Neuronal stem cell (in vitro differentiated cells): ENCODE data around the gene TMEM86B.
A peak's percentile ranks its signal among the peaks of the same experiment; 100 is the strongest.

Source experiments
- DNase-seq: peaks from one replicate; pipeline ENCODE4 v3.0.0-alpha.2; 2013; ENCODE audit warnings: low spot score
- H2AFZ ChIP-seq: one replicate; pipeline ENCODE4 v1.6.1; 2013; ENCODE audit warnings: mild to moderate bottlenecking, low read length, inconsistent platforms
- H2AK5ac ChIP-seq: 2 replicates; pipeline ENCODE4 v1.6.1; 2013; ENCODE audit warnings: low read depth, mild to moderate bottlenecking, inconsistent platforms, low read length, moderate library complexity, mixed read lengths
- H2BK120ac ChIP-seq: 2 replicates; pipeline ENCODE4 v1.6.1; 2013; ENCODE audit warnings: low read depth, mild to moderate bottlenecking, inconsistent platforms, low read length, moderate library complexity, mixed read lengths
- H2BK12ac ChIP-seq: one replicate; pipeline ENCODE4 v1.6.1; 2013; ENCODE audit warnings: low read length, inconsistent platforms
- H2BK15ac ChIP-seq: 2 replicates; pipeline ENCODE4 v1.6.1; 2013; ENCODE audit warnings: mild to moderate bottlenecking, low read length, inconsistent platforms, mixed read lengths
- H2BK5ac ChIP-seq: one replicate; pipeline ENCODE4 v1.6.1; 2013; ENCODE audit warnings: inconsistent platforms, mild to moderate bottlenecking, low read length, moderate library complexity
- H3K14ac ChIP-seq: one replicate; pipeline ENCODE4 v1.6.1; 2013; ENCODE audit warnings: low read length, inconsistent platforms
- H3K18ac ChIP-seq: 2 replicates; pipeline ENCODE4 v1.6.1; 2013; ENCODE audit warnings: low read length, inconsistent platforms
- H3K23ac ChIP-seq: 2 replicates; pipeline ENCODE4 v1.6.1; 2013; ENCODE audit warnings: low read depth, mild to moderate bottlenecking, mixed read lengths, low read length, inconsistent platforms; ENCODE audit not compliant: poor library complexity
- H3K27ac ChIP-seq: replicated peaks from 3 replicates; pipeline ENCODE4 v1.5.1; 2013; ENCODE audit warnings: low read length, inconsistent platforms
- H3K27me3 ChIP-seq, 3 experiments: 2 replicates each; pipeline ENCODE4 v1.6.1; 2013; ENCODE audit warnings: low read length in 3 of 3, mild to moderate bottlenecking in 2 of 3, inconsistent platforms in 1 of 3, low read depth in 1 of 3, mixed read lengths in 1 of 3, moderate library complexity in 1 of 3; ENCODE audit not compliant: control insufficient read depth in 3 of 3, insufficient read depth in 3 of 3
- H3K36me3 ChIP-seq, 2 donors: replicated peaks in 1 of 2; 2 replicates each; pipeline ENCODE4 v1.6.1; 2013; ENCODE audit warnings: low read length in 2 of 2; ENCODE audit not compliant: control insufficient read depth in 2 of 2, insufficient read depth in 2 of 2
- H3K4ac ChIP-seq: 2 replicates; pipeline ENCODE4 v1.6.1; 2013; ENCODE audit warnings: inconsistent platforms, mild to moderate bottlenecking, low read length, moderate library complexity
- H3K4me1 ChIP-seq, 2 donors: 1 replicate in 1 of 2; 2 replicates in 1 of 2; pipeline ENCODE4 v1.6.1; 2013; ENCODE audit warnings: low read length in 2 of 2, low read depth in 1 of 2; ENCODE audit not compliant: control insufficient read depth in 2 of 2, insufficient read depth in 1 of 2
- H3K4me2 ChIP-seq: one replicate; pipeline ENCODE4 v1.6.1; 2013; ENCODE audit warnings: mild to moderate bottlenecking, low read length, inconsistent platforms; ENCODE audit not compliant: insufficient read depth, poor library complexity, severe bottlenecking
- H3K4me3 ChIP-seq, 2 donors: 2 replicates each; pipeline ENCODE4 v1.5.1; 2013; ENCODE audit warnings: low read length in 2 of 2, mild to moderate bottlenecking in 2 of 2, inconsistent platforms in 1 of 2, moderate library complexity in 1 of 2
- H3K79me1 ChIP-seq: one replicate; pipeline ENCODE4 v1.6.1; 2013; ENCODE audit warnings: low read depth, mild to moderate bottlenecking, inconsistent platforms, low read length, moderate library complexity
- H3K9ac ChIP-seq: one replicate; pipeline ENCODE4 v1.6.1; 2013; ENCODE audit warnings: mild to moderate bottlenecking, low read depth, low read length, inconsistent platforms; ENCODE audit not compliant: poor library complexity
- H3K9me3 ChIP-seq, 2 donors: replicated peaks in 1 of 2; 2 replicates each; pipeline versions ENCODE3 to v1.6.1; 2013; ENCODE audit warnings: low read length in 2 of 2, mild to moderate bottlenecking in 2 of 2, inconsistent platforms in 1 of 2, low read depth in 1 of 2, mixed read lengths in 1 of 2, moderate library complexity in 1 of 2; ENCODE audit not compliant: control insufficient read depth in 2 of 2, insufficient read depth in 1 of 2
- H4K8ac ChIP-seq: one replicate; pipeline ENCODE4 v1.6.1; 2013; ENCODE audit warnings: low read depth, mild to moderate bottlenecking, inconsistent platforms, low read length, moderate library complexity
- H4K91ac ChIP-seq: one replicate; pipeline ENCODE4 v1.6.1; 2013; ENCODE audit warnings: low read length, low read depth, mild to moderate bottlenecking, inconsistent platforms; ENCODE audit not compliant: poor library complexity
- whole genome bisulfite sequencing, 2 donors: extraction: QIAGEN DNeasy Blood & Tissue Kit; methylation state at CpG; one replicate each; pipeline ENCODE4 v1.1.7; 2013; ENCODE audit warnings: missing lambda C conversion rate in 2 of 2, mixed read lengths in 1 of 2; ENCODE audit not compliant: insufficient read length in 2 of 2, insufficient replicate concordance in 1 of 2; ENCODE audit errors: extremely low coverage in 2 of 2; 5-methylcytosine and 5-hydroxymethylcytosine counted together

The TMEM86B gene

DNA sequence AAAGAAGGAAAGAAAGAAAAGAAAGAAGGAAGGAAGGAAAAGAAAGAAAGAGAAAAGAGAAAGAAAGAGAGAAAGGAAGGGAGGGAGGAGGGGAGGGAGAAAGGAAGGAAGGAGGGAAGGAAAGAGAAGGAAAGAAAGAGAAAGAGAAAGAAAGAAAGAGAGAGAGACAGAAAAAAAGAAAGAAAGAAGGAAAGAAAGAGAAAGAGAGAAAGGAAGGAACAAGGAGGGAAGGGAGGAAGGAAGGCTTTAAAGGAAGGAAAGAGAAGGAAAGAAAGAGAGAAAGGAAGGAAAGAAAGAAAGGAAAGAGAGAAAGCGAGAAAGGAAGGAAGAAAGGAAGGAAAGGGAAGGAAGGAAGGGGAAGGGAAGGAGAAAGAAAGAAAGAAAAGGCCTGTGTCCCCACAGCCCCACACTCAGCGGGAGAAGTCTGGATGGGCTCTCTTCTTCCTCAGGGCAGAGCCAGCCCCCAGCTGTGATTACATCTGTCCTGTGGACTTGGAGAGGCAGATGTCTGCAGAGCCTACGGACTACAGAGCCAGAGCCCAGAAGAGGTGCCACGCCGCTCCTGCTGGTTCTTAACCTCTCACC lies 28.9 kb downstream of the TMEM86B start:
- Histone ChIP-seq H3K4ac (no peak overlapping the region), H3K27me3 (peaks cover 0 to 2% (median 0%) of the 10 kb centered on the region in 3 experiments), H3K4me2 (no peak overlapping the region), H3K9me3 (no peaks in the 10 kb centered on the region), H3K14ac (no peak overlapping the region), H3K36me3 (no peaks in the 10 kb centered on the region), H3K23ac (no peak overlapping the region), H3K18ac (no peak overlapping the region), H2BK120ac (no peak overlapping the region), H3K79me1 (no peaks in the 10 kb centered on the region), H2BK12ac (no peak overlapping the region), H3K4me3 (no peak overlapping the region), H3K27ac (no peak overlapping the region), H3K9ac (no peak overlapping the region), H2AFZ (no peak overlapping the region), H2BK5ac (no peak overlapping the region), H2AK5ac (no peak overlapping the region), H4K91ac (no peak overlapping the region), H4K8ac (no peak overlapping the region), H3K4me1 (peaks cover 0 to 4% of the 10 kb centered on the region in 2 donors), H2BK15ac (no peak overlapping the region)
- WGBS, 2 donors: no CpG with 5 or more reads among the region's 5 CpGs
- no peak for DNase-seq

DNA sequence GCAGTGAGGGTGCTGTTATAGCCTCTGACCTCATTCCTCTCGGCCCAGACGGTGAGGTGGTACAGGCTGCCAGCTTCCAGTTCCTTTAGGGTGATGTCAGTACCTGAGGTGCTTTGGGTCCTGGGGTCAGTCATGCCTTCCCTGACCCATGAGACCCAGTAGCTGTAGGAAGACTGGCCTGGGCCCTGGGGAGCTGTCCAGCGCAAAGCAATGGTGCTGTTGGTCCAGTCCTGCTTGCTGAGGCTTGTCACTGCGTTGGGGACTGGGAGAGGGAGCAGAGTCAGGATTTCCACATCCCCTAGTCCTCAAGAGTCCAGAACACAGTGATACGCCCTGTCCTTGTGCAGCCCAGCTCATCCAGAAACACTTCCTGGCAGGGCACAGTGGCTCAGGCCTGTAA lies 29.9 kb downstream of the TMEM86B start:
- Histone ChIP-seq H4K8ac (no peak overlapping the region), H3K9me3 (no peaks in the 10 kb centered on the region), H3K27me3 (peaks cover 0 to 2% (median 0%) of the 10 kb centered on the region in 3 experiments), H3K18ac (no peak overlapping the region), H3K27ac (no peak overlapping the region), H3K4ac (no peak overlapping the region), H2BK12ac (no peak overlapping the region), H3K4me1 (peaks cover 0 to 4% of the 10 kb centered on the region in 2 donors), H3K36me3 (no peaks in the 10 kb centered on the region), H2BK5ac (no peak overlapping the region), H2AK5ac (no peak overlapping the region), H2BK120ac (no peak overlapping the region), H3K9ac (no peak overlapping the region), H3K23ac (peak overlapping the region; percentile 73), H3K4me3 (no peak overlapping the region), H3K4me2 (no peak overlapping the region), H4K91ac (peak overlapping the region; percentile 24), H3K79me1 (no peaks in the 10 kb centered on the region), H2BK15ac (no peak overlapping the region), H2AFZ (no peak overlapping the region), H3K14ac (no peak overlapping the region)
- WGBS, 2 donors: no CpG with 5 or more reads among the region's 5 CpGs
- DNase-seq: no peak

DNA sequence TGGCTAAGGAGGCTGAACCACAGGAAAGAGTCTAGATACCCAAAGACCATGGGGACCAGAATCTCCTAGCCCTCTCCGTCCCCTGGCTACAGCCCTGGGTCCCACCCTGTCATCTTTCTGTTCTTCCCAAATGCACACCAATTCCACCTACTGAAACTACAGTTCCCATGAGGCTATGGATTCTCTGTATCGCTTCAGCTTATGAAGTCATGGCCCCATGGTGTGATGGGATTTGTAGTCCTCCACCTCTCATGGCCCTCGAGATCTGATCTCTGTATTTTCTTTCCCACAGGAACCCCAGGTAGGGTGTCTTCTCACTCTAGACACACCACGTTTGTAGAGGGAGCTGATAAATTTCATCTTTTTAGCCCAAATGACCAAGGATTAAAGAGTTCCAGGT lies 31.0 kb downstream of the TMEM86B start:
- Histone ChIP-seq H3K27me3 (peaks cover 0 to 2% (median 0%) of the 10 kb centered on the region in 3 experiments), H3K18ac (no peak overlapping the region), H3K27ac (no peak overlapping the region), H3K23ac (no peak overlapping the region), H3K4me3 (no peak overlapping the region), H3K79me1 (no peaks in the 10 kb centered on the region), H4K8ac (no peak overlapping the region), H2BK12ac (no peak overlapping the region), H3K4me2 (no peak overlapping the region), H3K9me3 (no peaks in the 10 kb centered on the region), H2BK15ac (no peak overlapping the region), H3K4me1 (peaks cover 0 to 4% of the 10 kb centered on the region in 2 donors), H4K91ac (no peak overlapping the region), H3K4ac (no peak overlapping the region), H2BK5ac (no peak overlapping the region), H2AK5ac (no peak overlapping the region), H3K14ac (no peak overlapping the region), H3K36me3 (no peaks in the 10 kb centered on the region), H2AFZ (no peak overlapping the region), H2BK120ac (no peak overlapping the region), H3K9ac (no peak overlapping the region)
- WGBS, 2 donors: no CpG with 5 or more reads among the region's 4 CpGs
- DNase-seq: no peak

DNA sequence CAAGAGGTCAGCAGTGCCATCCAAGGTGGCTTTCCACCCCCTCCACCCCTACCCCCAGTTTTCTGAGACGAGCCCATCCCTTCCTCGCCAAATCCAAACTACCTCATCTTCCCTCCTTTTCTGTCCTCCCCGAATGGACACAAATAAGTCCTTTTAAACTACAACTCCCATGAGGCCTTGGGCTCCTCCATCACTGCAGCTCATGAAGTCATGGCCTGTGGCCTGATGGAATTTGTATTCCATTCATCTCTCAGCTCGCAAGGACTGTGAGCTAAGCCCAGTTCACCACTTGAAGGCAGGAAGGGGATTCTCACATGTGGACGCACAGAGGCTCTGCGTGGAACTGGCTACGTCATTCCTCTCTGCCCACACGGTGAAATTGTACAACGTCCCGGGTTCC lies 31.8 kb downstream of the TMEM86B start:
- no peak for DNase-seq
- H3K4ac ChIP-seq: no peak overlapping the region
- H2BK12ac ChIP-seq: no peak overlapping the region
- no peak overlapping the region for H2BK15ac ChIP-seq
- H3K36me3 ChIP-seq: no peaks in the 10 kb centered on the region
- H3K23ac ChIP-seq: no peak overlapping the region
- H3K79me1 ChIP-seq: no peaks in the 10 kb centered on the region
- 100% methylated on average over 1 of the region's 10 CpGs; no CpG with 5 or more reads in 1 of the 2 donors for WGBS, 2 donors
- peak overlapping the region; percentile 7 for H3K9ac ChIP-seq
- H2BK120ac ChIP-seq: no peak overlapping the region
- no peaks in the 10 kb centered on the region for H3K9me3 ChIP-seq
- H3K4me3 ChIP-seq: no peak overlapping the region
- no peak overlapping the region for H3K14ac ChIP-seq
- H3K4me2 ChIP-seq: no peak overlapping the region
- H4K91ac ChIP-seq: no peak overlapping the region
- H2AK5ac ChIP-seq: no peak overlapping the region
- peaks cover 0 to 4% of the 10 kb centered on the region in 2 donors for H3K4me1 ChIP-seq
- no peak overlapping the region for H3K18ac ChIP-seq
- no peak overlapping the region for H3K27ac ChIP-seq
- H4K8ac ChIP-seq: no peak overlapping the region
- H2AFZ ChIP-seq: no peak overlapping the region
- H3K27me3 ChIP-seq: peaks cover 0 to 2% (median 0%) of the 10 kb centered on the region in 3 experiments
- no peak overlapping the region for H2BK5ac ChIP-seq
